Left ventricle myocardium inferior (tissue), 1 donor: ENCODE results near the gene BOLA3. TPM values are rescaled to one million over a fixed set of nuclear protein-coding genes. Genes with fewer than 3 reads are reported as not detected.
A peak's percentile ranks its signal among the peaks of the same experiment; 100 is the strongest.

ENCODE experiments used
- DNase-seq: peaks from one replicate; pipeline ENCODE4 v3.0.0-alpha.2; 2020
- H3K27ac ChIP-seq: fragments of 200-600 bp; replicated peaks from 2 replicates; pipeline ENCODE4 v1.8.0; 2021
- H3K27me3 ChIP-seq: fragments of 200-600 bp; 2 replicates; pipeline ENCODE4 v1.8.0; 2021; ENCODE audit warnings: low read depth
- H3K36me3 ChIP-seq: fragments of 200-600 bp; 2 replicates; pipeline ENCODE4 v1.8.0; 2021
- H3K4me1 ChIP-seq: fragments of 200-600 bp; 2 replicates; pipeline ENCODE4 v1.8.0; 2021
- H3K4me3 ChIP-seq: fragments of 200-600 bp; 2 replicates; pipeline ENCODE4 v1.8.0; 2021; ENCODE audit warnings: mild to moderate bottlenecking, moderate library complexity
- H3K9me3 ChIP-seq: fragments of 200-600 bp; replicated peaks from 2 replicates; pipeline ENCODE4 v1.8.0; 2021
- CTCF ChIP-seq: fragments of 200-600 bp; IDR thresholded peaks from 2 replicates; pipeline ENCODE4 v1.8.0; 2021; ENCODE audit warnings: antibody characterized with exemption, mild to moderate bottlenecking, borderline replicate concordance
- intact Hi-C: fragments of 100-400 bp; cut with micrococcal nuclease; formaldehyde crosslinking; loops from one replicate; pipeline ENCODE4 v1.11.0; 2022
- total RNA-seq: library from RNA; stranded (reverse); fragmentation: NEBNext Ultra II Directional; extraction: Animal tissue kit (Norgen Biotek cat#: 25700); gene quantifications from one replicate; pipeline ENCODE4 v1.2.1, GENCODE V29; 2021
- donor health status: DM: no; HTN: yes; CAD: no; lungs with severe emphysema.

BOLA3 gene
- total RNA-seq, 1 donor from 2014 or later = 81.2 TPM

- Histone ChIP-seq H3K9me3 (no peaks in the 10 kb centered on the region), H3K36me3 (peaks cover 31% of the 10 kb centered on the region), H3K4me1 (peaks cover 10% of the 10 kb centered on the region), H3K27ac (no peak overlapping the region), H3K4me3 (no peak overlapping the region), H3K27me3 (no peaks in the 10 kb centered on the region)
- TF ChIP-seq CTCF = no peak
- intact Hi-C loops = no loop called here
- DNase-seq = no peak
These were observed 46.0 kb downstream of the BOLA3 start for GRCh38 chr2:74101574-74102300.

- H3K36me3 ChIP-seq = peaks cover 31% of the 10 kb centered on the region
- intact Hi-C loops = no loop called here
These were observed 47.2 kb downstream of the BOLA3 start for GRCh38 chr2:74100254-74101216.

GRCh38 chr2:74099835-74100234 lies 47.9 kb downstream of the BOLA3 start:
- intact Hi-C loops = no loop called here
- DNase-seq = peak; percentile 69
- no peaks in the 10 kb centered on the region for H3K9me3 ChIP-seq
- TF ChIP-seq CTCF = no peak
- H3K4me3 ChIP-seq = no peak overlapping the region
- H3K4me1 ChIP-seq = peaks cover 10% of the 10 kb centered on the region
- peaks cover 38% of the 10 kb centered on the region for H3K36me3 ChIP-seq
- no peak overlapping the region for H3K27ac ChIP-seq
- H3K27me3 ChIP-seq = no peaks in the 10 kb centered on the region

More at GRCh38 chr2:74100254-74101216, 47.2 kb downstream of the BOLA3 start:
- DNase-seq = no peak
- Histone ChIP-seq H3K4me1 (peaks cover 10% of the 10 kb centered on the region), H3K9me3 (no peaks in the 10 kb centered on the region), H3K27me3 (no peaks in the 10 kb centered on the region), H3K4me3 (no peak overlapping the region), H3K27ac (no peak overlapping the region)
- TF ChIP-seq CTCF = no peak

- H3K36me3 ChIP-seq = peaks cover 41% of the 10 kb centered on the region
- intact Hi-C loops = no loop called here
- no peak for DNase-seq
These were observed 48.4 kb downstream of the BOLA3 start for GRCh38 chr2:74099271-74099670.

More at GRCh38 chr2:74099271-74099670, 48.4 kb downstream of the BOLA3 start:
- Histone ChIP-seq H3K27me3 (no peaks in the 10 kb centered on the region), H3K4me3 (no peak overlapping the region), H3K4me1 (peaks cover 10% of the 10 kb centered on the region), H3K27ac (no peak overlapping the region), H3K9me3 (no peaks in the 10 kb centered on the region)
- no peak for TF ChIP-seq CTCF
